GM12878 (cell line): ENCODE measurements around the gene PRPS1. TPM values are rescaled to one million over a fixed set of nuclear protein-coding genes. Genes with fewer than 3 reads are reported as not detected.

ENCODE experiments used
- ATAC-seq: fragments of 200-7000 bp; cut with Tn5 transposase; 3 replicates; pipeline ENCODE4 v1.9.1; 2020; ENCODE audit warnings: mild to moderate bottlenecking, moderate library complexity
- BruUV-seq: library from RNA; stranded (reverse); fragments of 400-500 nt; replicated peaks from 2 replicates; lab custom pipeline; 2021; lab: Mats Ljungman, UMichigan
- CTCF ChIA-PET: fragments of 300-600 bp; sonication (Branson Sonifier 250); formaldehyde crosslinking; extraction: SDS; loops from one replicate; lab custom pipeline; 2021; ENCODE audit warnings: inconsistent platforms; lab: Yijun Ruan, JAX
- POLR2A ChIA-PET: fragments of 350-600 bp; formaldehyde crosslinking; extraction: SDS; loops from one replicate; lab custom pipeline; 2021; ENCODE audit warnings: inconsistent platforms; lab: Charles Lee
- RAD21 ChIA-PET: fragments of 300-600 bp; sonication (Branson Sonifier 250); formaldehyde crosslinking; loops from one replicate; lab custom pipeline; 2023; ENCODE audit warnings: antibody characterized with exemption; ENCODE audit not compliant: unreplicated experiment; lab: Charles Lee
- SMC1A ChIA-PET: fragments of 300-600 bp; sonication (Branson Sonifier 250); formaldehyde crosslinking; loops from one replicate; lab custom pipeline; 2023; ENCODE audit not compliant: unreplicated experiment, uncharacterized antibody; lab: Charles Lee
- DNase-seq: peaks from one replicate; pipeline ENCODE4 v3.0.0-alpha.2; 2011; ENCODE audit warnings: low read depth, low spot score
- FAIRE-seq: peaks from 3 replicates; lab custom pipeline; 2011; peaks lifted over from hg19 to GRCh38; lab: Jason Lieb, UNC
- H2AFZ ChIP-seq: 2 replicates; pipeline ENCODE4 v1.6.0; 2011; ENCODE audit warnings: low read depth, low read length, control low read depth; ENCODE audit not compliant: control insufficient read depth
- H3K27ac ChIP-seq: 2 replicates; pipeline ENCODE4 v1.5.1; 2011; ENCODE audit warnings: control low read depth; ENCODE audit not compliant: control insufficient read depth, insufficient read depth
- H3K27me3 ChIP-seq, 2 experiments: replicated peaks in 1 of 2; 2 replicates each; pipeline versions ENCODE4 v1.6.0 to v1.6.1; 2011; ENCODE audit warnings: low read length in 1 of 2; ENCODE audit not compliant: control insufficient read depth in 2 of 2, insufficient read depth in 2 of 2
- H3K36me3 ChIP-seq, 2 experiments: 2 replicates each; pipeline ENCODE4 v1.5.1; 2011; ENCODE audit warnings: low read length in 1 of 2; ENCODE audit not compliant: control insufficient read depth in 2 of 2, insufficient read depth in 2 of 2
- H3K4me1 ChIP-seq: 2 replicates; pipeline ENCODE4 v1.6.1; 2011; ENCODE audit warnings: mild to moderate bottlenecking, low read length, moderate library complexity, mixed read lengths; ENCODE audit not compliant: control insufficient read depth, insufficient read depth
- H3K4me2 ChIP-seq: 2 replicates; pipeline ENCODE4 v1.6.0; 2011; ENCODE audit warnings: control low read depth; ENCODE audit not compliant: control insufficient read depth, insufficient read depth
- H3K4me3 ChIP-seq: fragments of 200-600 bp; sonication (generic); 2 replicates; pipeline ENCODE4 v1.5.1; 2016
- H3K79me2 ChIP-seq: 2 replicates; pipeline ENCODE4 v1.6.0; 2011; ENCODE audit warnings: low read length; ENCODE audit not compliant: control insufficient read depth, insufficient read depth
- H3K9ac ChIP-seq: 2 replicates; pipeline ENCODE4 v1.8.0; 2011; ENCODE audit warnings: low read length, control low read depth, mixed read lengths; ENCODE audit not compliant: control insufficient read depth, insufficient read depth
- H3K9me3 ChIP-seq: replicated peaks from 3 replicates; pipeline ENCODE4 v1.5.1; 2011; ENCODE audit warnings: mild to moderate bottlenecking, low read length; ENCODE audit not compliant: control insufficient read depth, insufficient read depth
- H4K20me1 ChIP-seq: 2 replicates; pipeline ENCODE4 v1.6.0; 2011; ENCODE audit not compliant: control insufficient read depth, insufficient read depth
- MEF2B ChIP-seq: fragments of 450-650 bp; IDR thresholded peaks from 2 replicates; pipeline ENCODE4 v1.6.1; 2018; ENCODE audit warnings: mild to moderate bottlenecking, moderate library complexity; ENCODE audit not compliant: partially characterized antibody, poor library complexity, severe bottlenecking
- MXI1 ChIP-seq: fragments of 150-350 bp; IDR thresholded peaks from 2 replicates; pipeline ENCODE4 v1.6.1; 2011; ENCODE audit warnings: low read depth, mild to moderate bottlenecking, inconsistent platforms, low read length, improper control_type of control experiment
- NR2F1 ChIP-seq: fragments of 450-650 bp; conservative IDR thresholded peaks from 2 replicates; pipeline ENCODE4 v1.6.1; 2017; ENCODE audit warnings: mild to moderate bottlenecking
- SUZ12 ChIP-seq: fragments of 200-600 bp; sonication (generic); IDR thresholded peaks from one replicate; pipeline ENCODE4 v1.6.1; 2018; ENCODE audit warnings: antibody characterized with exemption, mild to moderate bottlenecking; ENCODE audit not compliant: unreplicated experiment
- WGBS: methylation state at CpG from one replicate; pipeline ENCODE4 v1.1.6; 2016; ENCODE audit warnings: low lambda C conversion rate; ENCODE audit not compliant: insufficient replicate concordance, insufficient coverage; ENCODE audit errors: missing lambda C conversion rate; 5-methylcytosine and 5-hydroxymethylcytosine counted together
- in situ Hi-C: fragments of 300-500 bp; cut with MboI; formaldehyde crosslinking; loops from 9 replicates; pipeline ENCODE4 v1.14.3; 2018; ENCODE audit warnings: mixed read lengths
- intact Hi-C: fragments of 100-400 bp; cut with micrococcal nuclease; formaldehyde crosslinking; loops from one replicate; pipeline ENCODE4 v1.14.2; 2022; ENCODE audit not compliant: unreplicated experiment
- polyA plus RNA-seq, 11 experiments: library from polyadenylated mRNA; depleted of rRNA in 4 of 11; unstranded in 6 of 11; stranded (reverse) in 5 of 11; fragments of >200 nt; fragmentation: Nextera tagmentation in 4 of 11; fragmentation: Illumina TruSeq in 1 of 11; extraction: Ambion mirVana in 4 of 11; extraction: Trizol in 1 of 11; gene quantifications; 1 replicate in 1 of 11; 2 replicates in 10 of 11; pipeline versions ENCODE4 v1.2.1 to v1.2.3, GENCODE V29; 2011 to 2016; ENCODE audit warnings: inconsistent platforms in 2 of 11, missing spikeins in 2 of 11, low read depth in 1 of 11
- total RNA-seq, 4 experiments: library from RNA; depleted of rRNA in 3 of 4; stranded (reverse); fragments of >200 nt in 3 of 4; fragmentation: Illumina TruSeq in 1 of 4; extraction: Trizol in 1 of 4; gene quantifications; 2 replicates each; pipeline versions ENCODE4 v1.2.1 to v1.2.3, GENCODE V29; 2013 to 2021
- TF ChIP-seq, protein P1 (sequence below): fragments of 450-650 bp; IDR thresholded peaks from 2 replicates; pipeline ENCODE4 v1.6.1; 2016; ENCODE audit warnings: mild to moderate bottlenecking
- TF ChIP-seq, protein P2 (sequence below), 3 experiments: IDR thresholded peaks in 2 of 3; conservative IDR thresholded peaks in 1 of 3; 2 replicates each; pipeline ENCODE4 v1.5.1; 2011; ENCODE audit warnings: low read depth in 3 of 3, low read length in 3 of 3, mild to moderate bottlenecking in 3 of 3, control low read depth in 2 of 3, moderate library complexity in 2 of 3, inconsistent platforms in 1 of 3, mixed read lengths in 1 of 3; ENCODE audit not compliant: control insufficient read depth in 2 of 3, insufficient read depth in 1 of 3; ENCODE audit errors: extremely low read depth in 1 of 3

Gene PRPS1
- total and polyA plus RNA-seq, 10 of the 15 experiments (the other 5 are each of a cell fraction or from before 2014, with no cell fraction given) = 26.5 to 86.5 (median 61.1) TPM

DNA sequence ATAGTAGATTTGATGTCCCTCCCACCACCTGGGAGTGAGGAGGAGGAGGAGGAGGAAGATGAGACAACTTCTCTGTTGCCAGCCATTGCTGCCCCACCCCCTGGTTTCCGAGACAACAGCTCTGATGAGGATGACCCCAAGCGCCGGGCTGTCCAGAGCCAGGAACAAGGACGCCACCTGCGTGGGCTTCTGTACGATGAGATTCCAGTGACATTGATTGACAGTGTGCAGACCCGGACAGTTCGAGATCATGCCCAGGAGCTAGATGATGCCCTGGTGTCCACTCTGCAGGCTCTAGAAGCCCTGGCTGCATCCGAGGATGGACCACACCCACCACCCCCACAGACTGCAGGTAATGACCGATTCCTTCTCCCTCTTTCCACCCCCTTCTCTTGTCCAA, 30.5 kb upstream of the PRPS1 start (continued):
- TF ChIP-seq, protein P1, sequence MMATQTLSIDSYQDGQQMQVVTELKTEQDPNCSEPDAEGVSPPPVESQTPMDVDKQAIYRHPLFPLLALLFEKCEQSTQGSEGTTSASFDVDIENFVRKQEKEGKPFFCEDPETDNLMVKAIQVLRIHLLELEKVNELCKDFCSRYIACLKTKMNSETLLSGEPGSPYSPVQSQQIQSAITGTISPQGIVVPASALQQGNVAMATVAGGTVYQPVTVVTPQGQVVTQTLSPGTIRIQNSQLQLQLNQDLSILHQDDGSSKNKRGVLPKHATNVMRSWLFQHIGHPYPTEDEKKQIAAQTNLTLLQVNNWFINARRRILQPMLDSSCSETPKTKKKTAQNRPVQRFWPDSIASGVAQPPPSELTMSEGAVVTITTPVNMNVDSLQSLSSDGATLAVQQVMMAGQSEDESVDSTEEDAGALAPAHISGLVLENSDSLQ = no peak
- no peak for TF ChIP-seq NR2F1
- TF ChIP-seq MEF2B = no peak
- TF ChIP-seq MXI1 = no peak

DNA sequence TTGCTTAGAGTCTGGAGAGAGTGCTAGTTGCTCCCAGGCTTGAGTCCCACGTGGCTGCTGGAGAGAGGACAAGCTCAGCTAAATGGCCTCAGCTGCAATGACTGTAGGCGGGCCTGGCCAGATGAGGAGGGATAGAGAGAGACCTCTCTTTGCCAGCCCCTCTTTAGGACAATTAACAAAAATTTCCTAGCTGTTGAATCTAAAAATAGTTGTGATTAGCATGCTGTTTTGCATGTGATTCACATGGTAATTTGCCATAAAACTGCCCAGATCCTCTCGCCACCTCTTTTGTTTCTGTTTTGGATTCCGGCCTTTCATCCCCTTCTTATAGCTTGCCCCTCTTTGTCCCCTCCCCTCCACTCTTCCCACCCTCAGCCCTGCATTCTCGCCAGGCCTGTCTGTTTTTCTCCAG, 28.9 kb upstream of the PRPS1 start:
- POLR2A ChIA-PET = no interaction called here
- Histone ChIP-seq H3K9ac (no peak overlapping the region), H3K27me3 (no peaks in the 10 kb centered on the region), H3K4me3 (no peak overlapping the region), H3K79me2 (no peaks in the 10 kb centered on the region), H3K4me1 (no peaks in the 10 kb centered on the region), H3K27ac (no peak overlapping the region), H3K4me2 (no peak overlapping the region), H3K36me3 (no peaks in the 10 kb centered on the region), H2AFZ (no peak overlapping the region), H3K9me3 (no peaks in the 10 kb centered on the region), H4K20me1 (no peaks in the 10 kb centered on the region)
- RAD21 ChIA-PET = no interaction called here
- FAIRE-seq (no peak), DNase-seq (no peak), ATAC-seq (no peak)
- TF ChIP-seq, protein P2, sequence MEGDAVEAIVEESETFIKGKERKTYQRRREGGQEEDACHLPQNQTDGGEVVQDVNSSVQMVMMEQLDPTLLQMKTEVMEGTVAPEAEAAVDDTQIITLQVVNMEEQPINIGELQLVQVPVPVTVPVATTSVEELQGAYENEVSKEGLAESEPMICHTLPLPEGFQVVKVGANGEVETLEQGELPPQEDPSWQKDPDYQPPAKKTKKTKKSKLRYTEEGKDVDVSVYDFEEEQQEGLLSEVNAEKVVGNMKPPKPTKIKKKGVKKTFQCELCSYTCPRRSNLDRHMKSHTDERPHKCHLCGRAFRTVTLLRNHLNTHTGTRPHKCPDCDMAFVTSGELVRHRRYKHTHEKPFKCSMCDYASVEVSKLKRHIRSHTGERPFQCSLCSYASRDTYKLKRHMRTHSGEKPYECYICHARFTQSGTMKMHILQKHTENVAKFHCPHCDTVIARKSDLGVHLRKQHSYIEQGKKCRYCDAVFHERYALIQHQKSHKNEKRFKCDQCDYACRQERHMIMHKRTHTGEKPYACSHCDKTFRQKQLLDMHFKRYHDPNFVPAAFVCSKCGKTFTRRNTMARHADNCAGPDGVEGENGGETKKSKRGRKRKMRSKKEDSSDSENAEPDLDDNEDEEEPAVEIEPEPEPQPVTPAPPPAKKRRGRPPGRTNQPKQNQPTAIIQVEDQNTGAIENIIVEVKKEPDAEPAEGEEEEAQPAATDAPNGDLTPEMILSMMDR (IDR thresholded peaks at IDR 0.05 in 2 of 3, conservative IDR thresholded peaks at IDR 0.05 in 1 of 3; ENCODE audit: control insufficient read depth in 2 of 3, extremely low read depth in 1 of 3, insufficient read depth in 1 of 3, low read depth in 3 of 3, low read length in 3 of 3) = no peak
- TF ChIP-seq SUZ12 (no peak), NR2F1 (no peak)
- SMC1A ChIA-PET = interaction anchor here (1.7 kb wide), 1 partner anchor 23 kb away, joined by 3 read pairs; no protein-coding TSS in a partner anchor
- CTCF ChIA-PET = no interaction called here
- BruUV-seq = no TSS peak
- in situ Hi-C loops = no loop called here
- intact Hi-C loops = no loop called here
- 34% methylated on average over 5 of the region's 5 CpGs for WGBS
